ENCODE results near the gene C10orf105. TPM values are rescaled to one million over a fixed set of nuclear protein-coding genes. Genes with fewer than 3 reads are reported as not detected.

The C10orf105 gene
- total and polyA plus RNA-seq, 2 of the 8 experiments (the other 6 are each of a cell fraction or from before 2014, with no cell fraction given): 0.71 to 0.73 TPM

DNA sequence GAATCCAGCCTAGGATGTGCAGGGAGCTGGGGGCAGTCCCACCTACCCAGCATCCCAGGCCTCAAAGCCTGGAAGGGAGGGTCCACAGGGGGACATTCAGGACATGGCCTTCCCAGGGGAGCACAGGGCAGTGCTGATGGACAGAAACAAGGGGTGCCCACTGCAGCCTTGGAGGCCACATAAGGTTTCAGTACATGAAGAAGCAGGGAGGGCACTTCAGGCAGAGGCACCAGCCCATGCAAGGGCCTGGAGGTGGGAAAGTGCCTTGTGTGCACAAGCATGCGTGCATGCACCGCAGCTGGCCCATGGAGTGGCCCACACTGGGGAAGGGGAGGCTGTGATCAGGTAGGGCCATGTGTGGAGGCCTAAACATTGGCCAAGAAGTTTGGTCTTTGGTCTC lies 9.1 kb downstream of the C10orf105 start (continued):
- TF ChIP-seq, protein P1, sequence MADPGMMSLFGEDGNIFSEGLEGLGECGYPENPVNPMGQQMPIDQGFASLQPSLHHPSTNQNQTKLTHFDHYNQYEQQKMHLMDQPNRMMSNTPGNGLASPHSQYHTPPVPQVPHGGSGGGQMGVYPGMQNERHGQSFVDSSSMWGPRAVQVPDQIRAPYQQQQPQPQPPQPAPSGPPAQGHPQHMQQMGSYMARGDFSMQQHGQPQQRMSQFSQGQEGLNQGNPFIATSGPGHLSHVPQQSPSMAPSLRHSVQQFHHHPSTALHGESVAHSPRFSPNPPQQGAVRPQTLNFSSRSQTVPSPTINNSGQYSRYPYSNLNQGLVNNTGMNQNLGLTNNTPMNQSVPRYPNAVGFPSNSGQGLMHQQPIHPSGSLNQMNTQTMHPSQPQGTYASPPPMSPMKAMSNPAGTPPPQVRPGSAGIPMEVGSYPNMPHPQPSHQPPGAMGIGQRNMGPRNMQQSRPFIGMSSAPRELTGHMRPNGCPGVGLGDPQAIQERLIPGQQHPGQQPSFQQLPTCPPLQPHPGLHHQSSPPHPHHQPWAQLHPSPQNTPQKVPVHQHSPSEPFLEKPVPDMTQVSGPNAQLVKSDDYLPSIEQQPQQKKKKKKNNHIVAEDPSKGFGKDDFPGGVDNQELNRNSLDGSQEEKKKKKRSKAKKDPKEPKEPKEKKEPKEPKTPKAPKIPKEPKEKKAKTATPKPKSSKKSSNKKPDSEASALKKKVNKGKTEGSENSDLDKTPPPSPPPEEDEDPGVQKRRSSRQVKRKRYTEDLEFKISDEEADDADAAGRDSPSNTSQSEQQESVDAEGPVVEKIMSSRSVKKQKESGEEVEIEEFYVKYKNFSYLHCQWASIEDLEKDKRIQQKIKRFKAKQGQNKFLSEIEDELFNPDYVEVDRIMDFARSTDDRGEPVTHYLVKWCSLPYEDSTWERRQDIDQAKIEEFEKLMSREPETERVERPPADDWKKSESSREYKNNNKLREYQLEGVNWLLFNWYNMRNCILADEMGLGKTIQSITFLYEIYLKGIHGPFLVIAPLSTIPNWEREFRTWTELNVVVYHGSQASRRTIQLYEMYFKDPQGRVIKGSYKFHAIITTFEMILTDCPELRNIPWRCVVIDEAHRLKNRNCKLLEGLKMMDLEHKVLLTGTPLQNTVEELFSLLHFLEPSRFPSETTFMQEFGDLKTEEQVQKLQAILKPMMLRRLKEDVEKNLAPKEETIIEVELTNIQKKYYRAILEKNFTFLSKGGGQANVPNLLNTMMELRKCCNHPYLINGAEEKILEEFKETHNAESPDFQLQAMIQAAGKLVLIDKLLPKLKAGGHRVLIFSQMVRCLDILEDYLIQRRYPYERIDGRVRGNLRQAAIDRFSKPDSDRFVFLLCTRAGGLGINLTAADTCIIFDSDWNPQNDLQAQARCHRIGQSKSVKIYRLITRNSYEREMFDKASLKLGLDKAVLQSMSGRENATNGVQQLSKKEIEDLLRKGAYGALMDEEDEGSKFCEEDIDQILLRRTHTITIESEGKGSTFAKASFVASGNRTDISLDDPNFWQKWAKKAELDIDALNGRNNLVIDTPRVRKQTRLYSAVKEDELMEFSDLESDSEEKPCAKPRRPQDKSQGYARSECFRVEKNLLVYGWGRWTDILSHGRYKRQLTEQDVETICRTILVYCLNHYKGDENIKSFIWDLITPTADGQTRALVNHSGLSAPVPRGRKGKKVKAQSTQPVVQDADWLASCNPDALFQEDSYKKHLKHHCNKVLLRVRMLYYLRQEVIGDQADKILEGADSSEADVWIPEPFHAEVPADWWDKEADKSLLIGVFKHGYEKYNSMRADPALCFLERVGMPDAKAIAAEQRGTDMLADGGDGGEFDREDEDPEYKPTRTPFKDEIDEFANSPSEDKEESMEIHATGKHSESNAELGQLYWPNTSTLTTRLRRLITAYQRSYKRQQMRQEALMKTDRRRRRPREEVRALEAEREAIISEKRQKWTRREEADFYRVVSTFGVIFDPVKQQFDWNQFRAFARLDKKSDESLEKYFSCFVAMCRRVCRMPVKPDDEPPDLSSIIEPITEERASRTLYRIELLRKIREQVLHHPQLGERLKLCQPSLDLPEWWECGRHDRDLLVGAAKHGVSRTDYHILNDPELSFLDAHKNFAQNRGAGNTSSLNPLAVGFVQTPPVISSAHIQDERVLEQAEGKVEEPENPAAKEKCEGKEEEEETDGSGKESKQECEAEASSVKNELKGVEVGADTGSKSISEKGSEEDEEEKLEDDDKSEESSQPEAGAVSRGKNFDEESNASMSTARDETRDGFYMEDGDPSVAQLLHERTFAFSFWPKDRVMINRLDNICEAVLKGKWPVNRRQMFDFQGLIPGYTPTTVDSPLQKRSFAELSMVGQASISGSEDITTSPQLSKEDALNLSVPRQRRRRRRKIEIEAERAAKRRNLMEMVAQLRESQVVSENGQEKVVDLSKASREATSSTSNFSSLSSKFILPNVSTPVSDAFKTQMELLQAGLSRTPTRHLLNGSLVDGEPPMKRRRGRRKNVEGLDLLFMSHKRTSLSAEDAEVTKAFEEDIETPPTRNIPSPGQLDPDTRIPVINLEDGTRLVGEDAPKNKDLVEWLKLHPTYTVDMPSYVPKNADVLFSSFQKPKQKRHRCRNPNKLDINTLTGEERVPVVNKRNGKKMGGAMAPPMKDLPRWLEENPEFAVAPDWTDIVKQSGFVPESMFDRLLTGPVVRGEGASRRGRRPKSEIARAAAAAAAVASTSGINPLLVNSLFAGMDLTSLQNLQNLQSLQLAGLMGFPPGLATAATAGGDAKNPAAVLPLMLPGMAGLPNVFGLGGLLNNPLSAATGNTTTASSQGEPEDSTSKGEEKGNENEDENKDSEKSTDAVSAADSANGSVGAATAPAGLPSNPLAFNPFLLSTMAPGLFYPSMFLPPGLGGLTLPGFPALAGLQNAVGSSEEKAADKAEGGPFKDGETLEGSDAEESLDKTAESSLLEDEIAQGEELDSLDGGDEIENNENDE (IDR thresholded peaks at IDR 0.05; ENCODE audit: insufficient replicate concordance, low read length): no peak
